ENCODE results near the gene FREM2.

Gene FREM2

DNA sequence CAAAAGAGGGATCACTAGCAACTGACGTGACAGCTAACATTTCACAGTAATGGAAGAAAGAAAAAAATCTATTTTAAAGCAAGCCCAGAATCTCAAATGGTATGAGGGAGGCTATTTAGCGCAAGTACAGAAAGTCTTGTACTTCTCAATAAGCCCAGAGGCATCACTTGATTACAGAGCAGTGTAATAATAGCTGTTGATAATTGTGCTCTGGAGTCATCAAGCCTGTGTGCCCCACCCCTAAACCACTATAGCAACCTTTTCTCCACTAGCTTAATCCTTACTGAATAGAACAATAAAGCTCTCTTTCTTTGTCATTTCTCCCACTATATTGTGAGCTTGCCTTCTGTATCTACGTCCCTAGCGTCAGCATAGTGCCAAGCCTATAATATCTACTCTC, 56.6 kb downstream of the FREM2 start:
- Histone ChIP-seq H3K4me1 (ENCODE audit: control insufficient read depth in 1 of 2, insufficient read depth in 2 of 2, low read length in 2 of 2) (no peaks in the 10 kb centered on the region), H3K36me3 (ENCODE audit: control insufficient read depth in 1 of 2, insufficient read depth in 2 of 2, low read length in 2 of 2) (no peaks in the 10 kb centered on the region), H3K9ac (ENCODE audit: low read depth in 1 of 2, low read length in 2 of 2) (no peak overlapping the region), H3K27me3 (ENCODE audit: control insufficient read depth in 1 of 2, insufficient read depth in 2 of 2, low read length in 2 of 2) (no peaks in the 10 kb centered on the region), H3K4me3 (ENCODE audit: low read depth in 1 of 2, low read length in 2 of 2) (no peak overlapping the region), H3K27ac (ENCODE audit: low read depth, low read length) (no peak overlapping the region), H3K9me3 (ENCODE audit: control insufficient read depth in 1 of 2, low read length in 2 of 2) (no peaks in the 10 kb centered on the region)

DNA sequence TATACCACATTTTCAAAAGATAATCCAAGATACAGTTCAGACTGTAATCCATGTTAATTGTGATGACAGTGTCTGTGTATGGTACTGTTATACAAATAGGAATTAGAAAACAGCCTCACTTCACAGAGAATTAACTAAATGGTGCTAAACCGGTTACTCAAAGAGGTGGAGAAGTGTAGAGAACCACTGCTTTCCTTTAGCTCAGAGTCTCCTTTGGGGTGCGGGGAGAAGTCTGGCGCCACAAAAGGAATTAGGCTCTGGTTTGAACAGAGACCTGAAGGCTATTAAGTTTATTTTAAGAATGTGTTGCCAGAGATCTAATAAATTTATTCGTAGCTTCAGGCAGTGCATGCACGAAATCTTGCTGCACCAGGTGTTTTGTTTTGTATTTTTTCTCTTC, 65.8 kb downstream of the FREM2 start:
- peaks cover 0 to 3% of the 10 kb centered on the region in 2 donors for H3K27me3 ChIP-seq (ENCODE audit: control insufficient read depth in 1 of 2, insufficient read depth in 2 of 2, low read length in 2 of 2)
- no peaks in the 10 kb centered on the region for H3K4me1 ChIP-seq (ENCODE audit: control insufficient read depth in 1 of 2, insufficient read depth in 2 of 2, low read length in 2 of 2)
- no peak overlapping the region for H3K9ac ChIP-seq (ENCODE audit: low read depth in 1 of 2, low read length in 2 of 2)
- no peak overlapping the region for H3K27ac ChIP-seq (ENCODE audit: low read depth, low read length)
- no peaks in the 10 kb centered on the region for H3K9me3 ChIP-seq (ENCODE audit: control insufficient read depth in 1 of 2, low read length in 2 of 2)
- no peaks in the 10 kb centered on the region for H3K36me3 ChIP-seq (ENCODE audit: control insufficient read depth in 1 of 2, insufficient read depth in 2 of 2, low read length in 2 of 2)
- no peak overlapping the region for H3K4me3 ChIP-seq (ENCODE audit: low read depth in 1 of 2, low read length in 2 of 2)

DNA sequence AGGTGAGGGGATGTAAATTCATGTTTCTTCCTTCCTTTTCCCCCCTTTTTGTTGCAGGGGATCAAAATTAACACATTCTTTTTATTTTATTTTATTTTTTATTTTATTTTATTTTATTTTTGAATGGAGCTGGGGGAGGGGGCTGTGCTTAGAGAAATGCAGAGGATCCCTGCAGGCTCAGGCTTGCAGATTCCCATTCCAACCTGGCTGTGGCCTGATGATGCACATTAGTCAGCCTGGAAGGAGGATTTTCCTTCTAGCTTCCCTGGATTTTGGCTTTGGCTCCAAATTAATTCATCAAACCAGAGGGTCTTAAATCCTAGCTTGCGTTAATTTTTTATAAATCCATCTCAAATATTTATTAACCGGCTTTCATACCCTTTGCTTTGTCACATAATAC, 67.0 kb downstream of the FREM2 start:
- Histone ChIP-seq H3K4me1 (ENCODE audit: control insufficient read depth in 1 of 2, insufficient read depth in 2 of 2, low read length in 2 of 2) (no peaks in the 10 kb centered on the region), H3K36me3 (ENCODE audit: control insufficient read depth in 1 of 2, insufficient read depth in 2 of 2, low read length in 2 of 2) (no peaks in the 10 kb centered on the region), H3K27me3 (ENCODE audit: control insufficient read depth in 1 of 2, insufficient read depth in 2 of 2, low read length in 2 of 2) (peaks cover 3 to 4% of the 10 kb centered on the region in 2 donors), H3K27ac (ENCODE audit: low read depth, low read length) (no peak overlapping the region), H3K9ac (ENCODE audit: low read depth in 1 of 2, low read length in 2 of 2) (no peak overlapping the region), H3K9me3 (ENCODE audit: control insufficient read depth in 1 of 2, low read length in 2 of 2) (no peaks in the 10 kb centered on the region), H3K4me3 (ENCODE audit: low read depth in 1 of 2, low read length in 2 of 2) (no peak overlapping the region)

DNA sequence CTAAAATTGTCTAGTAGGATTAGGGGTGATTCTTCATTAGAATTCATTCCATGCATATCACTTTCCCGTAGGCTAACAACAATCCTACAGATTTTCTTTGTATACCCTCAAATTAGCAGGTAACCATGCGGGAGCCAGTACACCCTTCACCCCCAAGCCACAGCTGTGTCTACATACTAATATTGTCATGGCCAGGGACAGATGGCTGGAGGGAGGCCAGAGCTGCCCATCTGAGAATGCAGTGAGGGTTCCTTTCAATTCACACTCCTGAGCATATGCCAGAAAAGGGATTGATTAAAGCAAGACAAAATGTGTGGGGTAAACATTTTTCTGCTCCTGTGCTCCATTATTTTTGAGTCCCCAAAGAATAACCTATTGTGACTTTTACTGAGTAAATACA, 68.9 kb downstream of the FREM2 start:
- Histone ChIP-seq H3K36me3 (ENCODE audit: control insufficient read depth in 1 of 2, insufficient read depth in 2 of 2, low read length in 2 of 2) (no peaks in the 10 kb centered on the region), H3K4me1 (ENCODE audit: control insufficient read depth in 1 of 2, insufficient read depth in 2 of 2, low read length in 2 of 2) (no peaks in the 10 kb centered on the region), H3K9me3 (ENCODE audit: control insufficient read depth in 1 of 2, low read length in 2 of 2) (no peaks in the 10 kb centered on the region), H3K27ac (ENCODE audit: low read depth, low read length) (no peak overlapping the region), H3K4me3 (ENCODE audit: low read depth in 1 of 2, low read length in 2 of 2) (no peak overlapping the region), H3K27me3 (ENCODE audit: control insufficient read depth in 1 of 2, insufficient read depth in 2 of 2, low read length in 2 of 2) (peaks cover 3 to 4% of the 10 kb centered on the region in 2 donors), H3K9ac (ENCODE audit: low read depth in 1 of 2, low read length in 2 of 2) (no peak overlapping the region)

DNA sequence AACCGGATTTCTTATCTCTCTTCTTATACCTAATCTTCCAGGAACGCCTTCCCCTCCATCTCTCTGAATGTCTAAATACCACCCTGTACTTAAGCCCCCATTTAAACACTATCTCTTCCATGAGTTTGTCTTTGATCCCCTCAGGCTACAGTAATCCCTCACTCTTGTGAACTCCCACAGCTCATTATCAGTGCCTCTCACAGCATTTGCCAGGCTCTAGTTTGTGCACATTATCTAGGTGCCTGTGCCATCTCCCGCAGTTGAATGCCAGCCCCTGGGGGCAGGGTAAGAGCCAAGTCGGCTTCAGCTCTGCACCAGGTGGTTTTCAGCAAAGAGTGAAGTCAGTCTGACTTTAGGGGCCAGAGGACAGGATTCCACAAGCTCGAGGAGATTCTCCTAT, 71.4 kb downstream of the FREM2 start:
- H3K9me3 ChIP-seq (ENCODE audit: control insufficient read depth in 1 of 2, low read length in 2 of 2) = no peaks in the 10 kb centered on the region
- H3K27me3 ChIP-seq (ENCODE audit: control insufficient read depth in 1 of 2, insufficient read depth in 2 of 2, low read length in 2 of 2) = peaks cover 3 to 4% of the 10 kb centered on the region in 2 donors
- H3K27ac ChIP-seq (ENCODE audit: low read depth, low read length) = no peak overlapping the region
- no peak overlapping the region for H3K4me3 ChIP-seq (ENCODE audit: low read depth in 1 of 2, low read length in 2 of 2)
- H3K36me3 ChIP-seq (ENCODE audit: control insufficient read depth in 1 of 2, insufficient read depth in 2 of 2, low read length in 2 of 2) = no peaks in the 10 kb centered on the region
- no peaks in the 10 kb centered on the region for H3K4me1 ChIP-seq (ENCODE audit: control insufficient read depth in 1 of 2, insufficient read depth in 2 of 2, low read length in 2 of 2)
- no peak overlapping the region for H3K9ac ChIP-seq (ENCODE audit: low read depth in 1 of 2, low read length in 2 of 2)

DNA sequence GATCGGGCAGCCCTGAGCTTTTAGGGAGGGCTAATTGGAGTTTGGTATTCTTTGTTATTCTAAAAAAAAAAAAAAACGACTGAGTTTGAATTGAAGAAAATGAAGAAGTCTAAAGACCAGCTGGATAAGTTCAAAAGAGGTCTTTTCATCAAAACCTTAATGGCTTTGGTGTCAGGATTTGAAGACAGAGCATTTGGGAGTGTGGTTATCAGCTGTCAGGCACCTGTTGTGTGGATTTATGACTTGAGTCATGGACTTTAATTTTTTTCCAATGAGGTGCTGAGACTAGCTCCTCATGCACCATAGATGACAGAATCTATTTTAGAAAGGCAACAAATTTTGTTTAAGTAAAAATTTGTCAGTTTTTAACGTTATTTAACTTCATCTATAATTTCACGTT, 72.5 kb downstream of the FREM2 start:
- Histone ChIP-seq H3K9ac (ENCODE audit: low read depth in 1 of 2, low read length in 2 of 2) (no peak overlapping the region), H3K4me3 (ENCODE audit: low read depth in 1 of 2, low read length in 2 of 2) (no peak overlapping the region), H3K4me1 (ENCODE audit: control insufficient read depth in 1 of 2, insufficient read depth in 2 of 2, low read length in 2 of 2) (no peaks in the 10 kb centered on the region), H3K27ac (ENCODE audit: low read depth, low read length) (no peak overlapping the region), H3K36me3 (ENCODE audit: control insufficient read depth in 1 of 2, insufficient read depth in 2 of 2, low read length in 2 of 2) (no peaks in the 10 kb centered on the region), H3K27me3 (ENCODE audit: control insufficient read depth in 1 of 2, insufficient read depth in 2 of 2, low read length in 2 of 2) (peaks cover 3 to 4% of the 10 kb centered on the region in 2 donors), H3K9me3 (ENCODE audit: control insufficient read depth in 1 of 2, low read length in 2 of 2) (no peaks in the 10 kb centered on the region)

DNA sequence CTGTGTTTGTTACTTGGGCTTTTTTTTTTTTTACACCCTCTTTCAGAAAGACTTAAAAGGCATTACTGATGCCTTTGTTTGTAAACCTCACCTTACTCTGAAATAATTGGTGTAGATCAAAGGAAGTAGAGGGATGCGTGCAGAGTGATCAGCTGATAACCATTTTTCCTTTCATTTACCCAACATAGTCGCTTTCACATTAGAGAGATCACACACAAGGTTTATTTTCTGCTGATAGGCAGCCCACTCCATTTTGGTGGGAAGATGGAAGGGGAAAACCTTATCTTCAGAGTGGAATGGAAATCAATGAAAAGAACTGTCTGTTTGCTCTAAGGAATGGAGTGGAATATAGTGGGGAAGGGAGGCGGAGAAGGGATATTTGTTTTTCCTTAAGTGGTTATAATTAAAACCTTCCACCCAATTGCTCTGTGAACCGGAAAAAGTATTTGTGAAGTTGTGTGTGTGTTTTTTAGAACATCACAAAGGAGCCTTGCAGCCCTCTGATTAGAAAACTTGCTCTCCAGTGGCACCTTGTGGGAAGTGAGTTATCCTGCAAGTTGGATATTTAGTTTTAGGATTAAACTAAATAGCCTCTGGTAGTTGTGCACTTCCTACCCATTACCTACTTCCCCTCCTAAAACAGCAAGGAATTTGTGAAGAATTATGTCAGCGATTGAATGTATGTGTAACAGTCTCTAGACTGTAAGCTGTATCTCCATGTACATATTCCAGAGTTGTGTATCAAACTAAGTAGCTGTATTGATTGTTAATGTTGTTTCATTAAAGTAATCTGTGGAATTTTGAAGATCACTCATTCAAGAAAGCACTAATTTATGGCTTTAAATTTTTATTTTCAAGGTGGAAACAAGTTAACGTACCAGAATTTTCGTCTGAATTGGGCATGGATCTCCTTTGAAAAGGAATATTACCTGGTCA, 76.8 kb downstream of the FREM2 start:
- Histone ChIP-seq H3K9ac (ENCODE audit: low read depth in 1 of 2, low read length in 2 of 2) (no peak overlapping the region), H3K27ac (ENCODE audit: low read depth, low read length) (no peak overlapping the region), H3K4me1 (ENCODE audit: control insufficient read depth in 1 of 2, insufficient read depth in 2 of 2, low read length in 2 of 2) (no peaks in the 10 kb centered on the region), H3K9me3 (ENCODE audit: control insufficient read depth in 1 of 2, low read length in 2 of 2) (no peaks in the 10 kb centered on the region), H3K36me3 (ENCODE audit: control insufficient read depth in 1 of 2, insufficient read depth in 2 of 2, low read length in 2 of 2) (no peaks in the 10 kb centered on the region), H3K4me3 (ENCODE audit: low read depth in 1 of 2, low read length in 2 of 2) (no peak overlapping the region), H3K27me3 (ENCODE audit: control insufficient read depth in 1 of 2, insufficient read depth in 2 of 2, low read length in 2 of 2) (peaks cover 0 to 1% of the 10 kb centered on the region in 2 donors)

DNA sequence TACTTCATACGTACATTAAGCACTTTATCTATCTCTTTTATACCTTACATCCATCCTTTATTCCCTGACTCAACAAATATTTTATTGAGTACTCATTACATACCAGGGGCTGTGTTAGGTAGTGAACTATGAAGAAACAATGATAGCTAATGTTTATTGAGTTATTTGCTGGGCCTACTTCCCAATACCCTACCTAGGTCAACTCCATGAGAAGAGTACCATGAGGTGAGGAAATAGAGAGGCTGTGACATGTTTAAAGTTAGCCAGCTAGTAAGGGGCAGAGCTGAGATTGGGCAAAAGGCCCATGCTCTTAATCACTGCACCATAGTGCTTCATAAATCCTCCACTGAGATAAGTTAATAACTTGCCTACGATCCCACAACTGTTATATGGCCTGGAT, 79.9 kb downstream of the FREM2 start:
- Histone ChIP-seq H3K27me3 (ENCODE audit: control insufficient read depth in 1 of 2, insufficient read depth in 2 of 2, low read length in 2 of 2) (no peaks in the 10 kb centered on the region), H3K9ac (ENCODE audit: low read depth in 1 of 2, low read length in 2 of 2) (no peak overlapping the region), H3K4me1 (ENCODE audit: control insufficient read depth in 1 of 2, insufficient read depth in 2 of 2, low read length in 2 of 2) (no peaks in the 10 kb centered on the region), H3K36me3 (ENCODE audit: control insufficient read depth in 1 of 2, insufficient read depth in 2 of 2, low read length in 2 of 2) (no peaks in the 10 kb centered on the region), H3K4me3 (ENCODE audit: low read depth in 1 of 2, low read length in 2 of 2) (no peak overlapping the region), H3K9me3 (ENCODE audit: control insufficient read depth in 1 of 2, low read length in 2 of 2) (no peaks in the 10 kb centered on the region), H3K27ac (ENCODE audit: low read depth, low read length) (no peak overlapping the region)

DNA sequence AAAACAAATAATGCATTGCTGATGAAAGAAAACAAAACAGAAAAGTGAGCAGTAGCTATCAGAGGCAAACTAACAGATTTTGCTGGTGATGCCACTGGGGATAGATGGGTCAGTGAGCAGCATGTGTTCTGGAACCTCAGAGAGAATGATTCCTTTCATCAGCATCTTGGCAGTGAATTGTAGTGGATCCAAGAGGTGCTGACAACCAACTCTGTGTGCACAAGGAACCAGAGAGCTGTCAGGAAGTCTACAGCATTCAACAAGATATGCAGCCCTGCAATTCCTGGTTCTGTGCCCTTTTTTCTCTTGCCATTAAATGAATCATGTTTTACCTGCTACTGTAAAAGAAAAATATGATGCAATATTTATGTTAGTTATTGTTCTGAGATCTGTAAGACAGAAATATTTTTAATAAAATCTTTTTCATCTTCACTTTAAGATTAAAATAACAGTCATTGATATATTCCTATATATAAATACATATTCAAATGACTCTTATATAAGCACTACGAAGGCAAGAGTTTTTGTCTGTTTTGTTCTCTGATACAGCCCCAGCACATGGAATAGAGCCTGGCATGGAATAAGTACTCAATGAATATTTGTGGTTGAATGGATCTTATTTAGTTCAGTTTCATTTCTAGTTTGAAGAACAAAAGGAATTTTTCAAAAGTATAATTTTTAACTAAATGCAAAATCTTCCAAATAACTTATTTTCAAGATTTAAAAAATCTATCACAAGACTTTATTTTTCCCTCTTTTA, 80.8 kb downstream of the FREM2 start:
- Histone ChIP-seq H3K4me3 (ENCODE audit: low read depth in 1 of 2, low read length in 2 of 2) (no peak overlapping the region), H3K4me1 (ENCODE audit: control insufficient read depth in 1 of 2, insufficient read depth in 2 of 2, low read length in 2 of 2) (no peaks in the 10 kb centered on the region), H3K9me3 (ENCODE audit: control insufficient read depth in 1 of 2, low read length in 2 of 2) (no peaks in the 10 kb centered on the region), H3K9ac (ENCODE audit: low read depth in 1 of 2, low read length in 2 of 2) (no peak overlapping the region), H3K27me3 (ENCODE audit: control insufficient read depth in 1 of 2, insufficient read depth in 2 of 2, low read length in 2 of 2) (no peaks in the 10 kb centered on the region), H3K36me3 (ENCODE audit: control insufficient read depth in 1 of 2, insufficient read depth in 2 of 2, low read length in 2 of 2) (no peaks in the 10 kb centered on the region), H3K27ac (ENCODE audit: low read depth, low read length) (no peak overlapping the region)

DNA sequence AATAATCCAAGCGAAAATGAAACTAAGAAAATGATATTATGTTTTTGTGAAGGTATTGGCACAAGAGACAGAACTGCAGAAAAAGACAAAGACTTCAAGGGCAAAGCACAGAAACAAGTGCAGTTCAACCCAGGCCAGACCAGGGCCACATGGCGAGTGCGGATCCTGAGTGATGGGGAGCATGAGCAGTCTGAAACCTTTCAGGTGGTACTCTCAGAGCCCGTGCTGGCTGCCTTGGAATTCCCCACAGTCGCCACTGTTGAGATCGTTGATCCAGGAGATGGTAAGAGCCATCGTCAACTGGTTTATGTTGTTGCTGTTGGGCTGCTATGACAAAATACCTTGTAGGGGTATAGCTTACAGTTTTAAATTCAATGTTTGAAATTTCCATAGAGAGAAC, 82.6 kb downstream of the FREM2 start:
- H3K36me3 ChIP-seq (ENCODE audit: control insufficient read depth in 1 of 2, insufficient read depth in 2 of 2, low read length in 2 of 2) = no peaks in the 10 kb centered on the region
- no peaks in the 10 kb centered on the region for H3K4me1 ChIP-seq (ENCODE audit: control insufficient read depth in 1 of 2, insufficient read depth in 2 of 2, low read length in 2 of 2)
- H3K9me3 ChIP-seq (ENCODE audit: control insufficient read depth in 1 of 2, low read length in 2 of 2) = no peaks in the 10 kb centered on the region
- H3K27ac ChIP-seq (ENCODE audit: low read depth, low read length) = no peak overlapping the region
- no peak overlapping the region for H3K9ac ChIP-seq (ENCODE audit: low read depth in 1 of 2, low read length in 2 of 2)
- no peaks in the 10 kb centered on the region for H3K27me3 ChIP-seq (ENCODE audit: control insufficient read depth in 1 of 2, insufficient read depth in 2 of 2, low read length in 2 of 2)
- no peak overlapping the region for H3K4me3 ChIP-seq (ENCODE audit: low read depth in 1 of 2, low read length in 2 of 2)

Data from duodenal mucosa (tissue), 2 donors.